ENCODE measurements around the gene PXYLP1.
"Not testable (repeated sequence)": the region's sequence is repeated elsewhere in the genome, so short reads cannot be mapped to it uniquely, and the experiment has no call there.

Gene PXYLP1

GRCh38 chr3:141231101-141231951 is at the start of gene PXYLP1:
PXYLP1 (plus strand) TSS chr3:141231825; CDS start chr3:141260176, 28,351 bp downstream.
- peak; percentile 69 for DNase-seq (ENCODE audit: low spot score)

- DNase-seq (ENCODE audit: low spot score): no peak
Observed at GRCh38 chr3:141183606-141184005, 48.0 kb upstream of the PXYLP1 start.

GRCh38 chr3:141184430-141184829 is 47.2 kb upstream of the PXYLP1 start:
- no peak for DNase-seq (ENCODE audit: low spot score)

- no peak for DNase-seq (ENCODE audit: low spot score)
Observed at GRCh38 chr3:141191097-141191749, 40.4 kb upstream of the PXYLP1 start.

- peak; percentile 83 for DNase-seq (ENCODE audit: low spot score)
Observed at GRCh38 chr3:141192345-141192744, 39.3 kb upstream of the PXYLP1 start.

GRCh38 chr3:141193066-141193830 is 38.4 kb upstream of the PXYLP1 start:
- no peak for DNase-seq (ENCODE audit: low spot score)

GRCh38 chr3:141201122-141201521 is 30.5 kb upstream of the PXYLP1 start:
- DNase-seq (ENCODE audit: low spot score): no peak

GRCh38 chr3:141202682-141203081 is 28.9 kb upstream of the PXYLP1 start:
- DNase-seq (ENCODE audit: low spot score): no peak

- DNase-seq (ENCODE audit: low spot score): no peak
Observed at GRCh38 chr3:141203866-141204265, 27.8 kb upstream of the PXYLP1 start.

- DNase-seq (ENCODE audit: low spot score): no peak
Observed at GRCh38 chr3:141204343-141204742, 27.3 kb upstream of the PXYLP1 start.

GRCh38 chr3:141211306-141211705 is 20.3 kb upstream of the PXYLP1 start:
- DNase-seq (ENCODE audit: low spot score): not testable (repeated sequence)

GRCh38 chr3:141212101-141212500 is 19.5 kb upstream of the PXYLP1 start:
- DNase-seq (ENCODE audit: low spot score): no peak

GRCh38 chr3:141212555-141212954 is 19.1 kb upstream of the PXYLP1 start:
- no peak for DNase-seq (ENCODE audit: low spot score)

GRCh38 chr3:141216975-141217374 is 14.7 kb upstream of the PXYLP1 start:
- no peak for DNase-seq (ENCODE audit: low spot score)

- no peak for DNase-seq (ENCODE audit: low spot score)
Observed at GRCh38 chr3:141217389-141217788, 14.2 kb upstream of the PXYLP1 start.

GRCh38 chr3:141218162-141218835 is 13.3 kb upstream of the PXYLP1 start:
- no peak for DNase-seq (ENCODE audit: low spot score)

- DNase-seq (ENCODE audit: low spot score): no peak
Observed at GRCh38 chr3:141218926-141219325, 12.7 kb upstream of the PXYLP1 start.

GRCh38 chr3:141223673-141224166 is 7.9 kb upstream of the PXYLP1 start:
- no peak for DNase-seq (ENCODE audit: low spot score)

- DNase-seq (ENCODE audit: low spot score): no peak
Observed at GRCh38 chr3:141225939-141226338, 5.7 kb upstream of the PXYLP1 start.

GRCh38 chr3:141227216-141227615 is 4.4 kb upstream of the PXYLP1 start:
- DNase-seq (ENCODE audit: low spot score): no peak

GRCh38 chr3:141227752-141228151 is 3.9 kb upstream of the PXYLP1 start:
- DNase-seq (ENCODE audit: low spot score): no peak

GRCh38 chr3:141228395-141228794 is 3.2 kb upstream of the PXYLP1 start:
- DNase-seq (ENCODE audit: low spot score): no peak
